GM18508 (cell line): ENCODE results near the gene NYAP1.
A peak's percentile ranks its signal among the peaks of the same experiment; 100 is the strongest.
"Not testable (repeated sequence)": the region's sequence is repeated elsewhere in the genome, so short reads cannot be mapped to it uniquely, and the experiment has no call there.

Experiments used
- ATAC-seq: cut with Tn5 transposase; IDR thresholded peaks from one replicate; pipeline ENCODE4 v1.9.1; 2021; ENCODE audit warnings: moderate number of reproducible peaks; ENCODE audit not compliant: insufficient read depth, unreplicated experiment

NYAP1 gene

DNA sequence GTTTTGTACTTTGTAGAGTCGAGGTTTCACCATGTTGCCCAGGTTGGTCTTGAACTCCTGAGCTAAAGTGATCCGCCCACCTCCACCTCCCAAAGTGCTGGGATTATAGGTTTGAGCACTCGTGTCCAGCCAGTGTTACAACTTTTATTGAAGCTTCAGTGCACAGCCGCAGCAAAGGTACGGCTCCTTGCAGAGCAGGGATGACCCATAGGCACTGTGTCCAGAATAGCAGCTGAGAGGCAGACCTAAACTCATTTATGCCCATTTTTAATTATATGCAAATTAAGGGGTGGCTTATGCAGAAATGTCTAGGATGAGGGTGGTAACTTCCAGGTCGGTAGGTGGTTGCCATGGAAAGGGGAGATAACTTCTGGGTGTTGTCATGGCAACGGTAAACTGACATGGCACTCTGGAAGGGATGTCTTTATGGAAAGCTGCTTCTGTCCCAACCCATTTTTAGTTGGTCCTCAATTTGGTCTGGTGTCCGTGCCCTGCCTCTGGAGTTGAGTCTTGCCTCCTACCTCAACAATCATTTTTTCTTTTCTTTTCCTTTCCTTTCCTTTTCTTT lies 22.7 kb downstream of the NYAP1 start:
- ATAC-seq, result no peak

DNA sequence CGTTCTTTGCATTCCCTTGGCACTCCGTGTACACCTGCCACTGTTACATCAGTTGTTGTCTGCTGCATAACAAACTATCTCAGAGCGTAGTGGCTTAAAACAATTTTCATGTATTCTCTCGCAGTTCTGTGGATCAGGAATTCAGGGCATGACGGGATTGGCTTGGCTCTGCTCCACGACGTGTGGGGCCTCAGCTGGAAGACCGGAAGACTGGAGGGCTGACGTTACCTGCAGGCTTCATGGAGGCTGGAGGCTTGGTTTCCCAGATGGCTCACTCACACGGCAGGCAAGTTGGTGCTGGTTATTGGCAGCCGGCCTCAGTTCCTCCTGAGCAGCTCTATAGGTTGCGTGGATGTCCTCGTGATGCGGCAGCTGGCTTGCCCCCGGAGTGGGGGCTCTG lies 25.5 kb downstream of the NYAP1 start:
- no peak for ATAC-seq

DNA sequence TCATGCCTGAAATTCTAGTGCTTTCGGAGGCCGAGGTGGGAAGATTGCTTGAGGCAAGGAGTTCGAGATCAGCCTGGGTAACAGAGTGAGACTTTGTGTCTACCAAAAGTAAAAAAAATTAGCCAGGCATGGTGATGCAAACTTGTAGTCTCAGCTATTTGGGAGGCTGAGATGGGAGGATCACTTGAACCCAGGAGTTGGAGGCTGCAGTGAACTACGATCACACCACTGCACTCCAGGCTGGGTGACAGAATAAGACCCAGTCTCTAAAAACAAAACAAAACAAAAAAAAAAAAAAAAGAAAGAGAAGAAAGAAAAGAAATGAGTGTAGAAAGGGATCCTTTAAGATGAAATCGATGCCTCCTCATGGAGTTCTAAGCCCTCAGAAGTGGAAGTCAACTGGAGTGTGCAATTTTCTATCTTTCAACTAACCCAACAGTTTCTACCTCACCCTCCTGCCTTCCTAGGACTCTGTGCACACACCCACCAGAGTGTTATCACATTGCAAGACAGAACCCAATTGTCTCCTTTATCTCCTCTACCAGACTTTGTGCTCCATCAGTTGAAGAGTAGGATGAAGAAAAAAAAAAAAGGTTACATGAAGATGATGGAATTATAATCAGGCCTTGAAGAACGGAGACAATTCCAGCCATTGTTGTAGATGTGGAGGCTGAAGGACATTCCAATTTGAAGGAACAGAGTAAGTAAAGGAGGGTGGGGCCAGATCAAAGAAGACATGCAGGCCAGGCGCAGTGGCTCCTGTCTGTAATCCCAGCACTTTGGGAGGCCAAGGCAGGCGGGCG lies 26.9 kb downstream of the NYAP1 start:
- no peak for ATAC-seq

DNA sequence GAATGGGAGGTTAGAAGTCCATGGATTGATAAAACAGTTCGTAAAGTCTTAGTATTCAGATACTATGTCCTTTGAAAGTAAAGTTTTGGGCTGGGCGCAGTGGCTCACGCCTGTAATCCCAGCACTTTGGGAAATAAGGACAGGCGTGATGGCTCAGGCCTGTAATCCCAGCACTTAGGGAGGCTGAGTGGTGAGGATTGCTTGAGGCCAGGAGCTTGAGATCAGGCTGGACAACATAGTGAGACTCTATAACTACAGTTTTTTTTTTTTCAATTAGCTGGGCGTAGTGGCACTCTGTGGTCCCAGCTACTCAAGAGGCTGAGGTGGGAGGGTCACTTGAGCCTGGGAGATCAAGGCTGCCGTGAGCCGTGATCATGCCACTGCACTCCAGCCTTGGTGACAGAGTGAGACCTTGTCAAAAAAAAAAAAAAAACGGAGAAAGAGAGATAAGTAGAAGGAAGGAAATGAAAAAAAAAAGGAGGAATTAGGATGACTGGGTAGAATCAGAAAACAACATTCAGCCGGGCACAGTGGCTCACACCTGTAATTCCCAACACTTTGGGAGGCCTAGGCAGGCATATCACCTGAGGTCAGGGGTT lies 29.6 kb downstream of the NYAP1 start:
- ATAC-seq, result no peak

DNA sequence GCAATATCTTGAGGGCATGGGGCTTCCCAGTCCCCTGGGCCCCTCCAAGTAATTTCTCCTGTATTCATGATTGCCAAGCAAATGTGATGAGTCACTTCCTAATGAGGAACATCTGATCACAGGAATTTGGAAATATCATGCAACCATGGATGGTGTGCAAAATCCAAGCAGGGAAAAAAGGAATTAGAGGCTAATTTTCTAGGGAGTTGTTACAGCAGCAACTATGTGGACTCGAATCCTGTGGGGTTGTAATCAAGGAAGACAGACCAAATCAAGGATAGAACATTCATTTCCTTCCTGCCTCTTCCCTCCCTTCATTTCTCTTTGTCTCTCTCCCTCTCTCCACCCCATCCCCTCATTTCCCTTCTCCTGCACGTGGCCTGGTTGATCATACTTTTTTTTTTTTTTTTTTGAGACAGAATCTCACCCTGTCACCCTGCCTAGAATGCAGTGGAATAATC lies 31.4 kb downstream of the NYAP1 start:
- no peak for ATAC-seq

DNA sequence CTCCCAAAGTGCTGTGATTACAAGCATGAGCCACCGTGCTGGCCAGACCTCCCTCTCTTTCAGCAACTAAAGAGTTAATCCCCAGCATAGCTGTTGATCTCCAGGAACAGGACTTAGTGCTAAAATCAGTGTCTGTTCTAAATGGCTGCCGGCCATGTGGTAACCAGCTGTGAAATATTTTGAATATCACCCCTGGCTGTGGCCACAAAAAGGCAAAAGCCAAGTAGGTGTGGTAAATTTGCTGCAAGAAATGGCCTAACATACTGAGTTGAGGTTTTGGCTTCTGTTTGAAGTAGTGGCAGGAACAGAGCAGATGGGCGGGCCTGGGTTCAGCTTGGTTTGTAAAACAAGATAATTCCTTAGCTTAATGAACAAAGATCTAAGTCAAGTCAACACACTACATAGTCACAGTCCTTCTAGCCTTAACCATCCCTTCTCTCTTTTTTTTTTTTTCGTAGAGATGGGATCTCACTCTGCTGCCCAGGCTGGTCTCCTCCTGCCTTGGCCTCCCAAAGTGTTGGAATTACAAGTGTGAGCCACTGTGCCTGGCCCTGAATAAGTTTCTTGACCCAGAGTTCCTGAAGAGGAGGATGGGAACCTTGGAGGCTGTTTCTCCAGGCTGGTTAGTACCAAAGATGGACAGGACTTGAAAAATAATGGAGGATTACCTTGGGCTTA lies 32.5 kb downstream of the NYAP1 start:
- ATAC-seq, result no peak

DNA sequence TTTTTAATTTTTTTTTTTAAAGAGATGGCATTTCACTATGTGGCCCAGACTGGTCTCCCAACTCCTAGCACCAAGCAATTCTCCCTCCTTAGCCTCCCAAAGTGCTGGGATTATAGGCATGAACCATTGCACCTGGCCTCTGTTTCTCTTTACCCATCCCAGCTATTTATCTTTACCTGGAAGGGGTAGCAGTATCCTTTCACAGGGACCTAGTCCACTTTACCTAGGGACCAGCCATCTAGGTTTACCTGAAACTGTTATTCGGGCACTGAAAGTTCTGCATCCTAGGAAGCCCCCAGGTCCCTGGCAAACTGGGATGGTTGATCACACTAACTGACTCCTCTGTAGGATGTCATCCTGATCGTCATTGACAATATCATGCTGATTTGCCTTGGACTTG lies 33.6 kb downstream of the NYAP1 start:
- no peak for ATAC-seq

DNA sequence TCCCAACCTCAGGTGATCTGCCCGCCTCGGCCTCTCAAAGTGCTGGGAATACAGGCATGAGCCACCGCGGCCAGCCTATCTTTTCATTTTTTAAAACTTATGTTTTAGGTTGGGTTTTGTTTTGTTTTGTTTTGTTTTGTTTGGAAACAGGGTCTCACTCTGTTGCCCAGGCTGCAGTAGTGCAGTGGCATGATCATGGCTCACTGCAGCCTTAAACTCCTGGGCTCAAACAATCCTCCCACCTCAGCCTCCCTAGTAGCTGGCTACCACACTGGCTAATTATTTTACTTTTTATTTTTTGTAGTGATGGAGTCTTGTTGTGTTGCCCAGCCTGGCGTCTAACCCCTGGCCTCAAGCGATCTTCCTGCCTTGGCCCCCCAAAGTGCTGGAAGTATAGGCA lies 35.9 kb downstream of the NYAP1 start:
- ATAC-seq, result no peak

DNA sequence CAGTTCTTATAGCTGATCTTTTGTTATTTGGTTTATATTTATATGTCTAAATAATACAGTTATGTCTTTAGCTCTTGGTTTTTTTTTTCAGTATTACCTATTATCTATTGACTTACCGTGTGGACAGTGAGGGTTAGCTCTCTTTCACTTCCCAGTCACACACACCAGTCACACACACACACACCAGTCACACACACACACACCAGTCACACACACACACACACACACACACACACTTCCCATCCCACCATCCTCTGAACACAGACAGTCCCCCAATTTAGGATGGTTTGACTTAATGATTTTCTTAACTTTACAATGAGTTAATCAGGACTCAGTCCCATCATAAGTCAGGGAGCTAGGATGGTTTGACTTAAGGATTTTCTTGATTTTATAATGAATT lies 36.4 kb downstream of the NYAP1 start:
- ATAC-seq, result no peak

DNA sequence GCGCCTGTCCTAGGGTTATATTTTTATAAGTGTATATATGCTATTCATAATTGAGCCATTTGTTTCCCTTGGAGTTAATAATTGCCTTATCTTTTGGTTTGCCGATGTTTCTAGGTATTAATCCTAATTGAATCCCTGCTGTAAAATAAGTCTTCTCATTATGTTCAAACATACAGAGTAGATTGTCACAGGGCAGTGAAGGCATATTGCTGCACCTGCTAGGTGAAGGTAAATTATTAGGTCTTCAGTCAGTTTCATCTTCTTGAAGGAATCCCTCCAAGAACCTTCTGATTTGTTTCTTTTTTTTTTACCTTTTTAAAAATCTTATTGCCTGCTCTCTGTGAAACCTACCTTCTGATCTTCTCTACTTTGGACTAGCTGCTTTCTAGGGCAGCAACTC lies 37.3 kb downstream of the NYAP1 start:
- no peak for ATAC-seq

DNA sequence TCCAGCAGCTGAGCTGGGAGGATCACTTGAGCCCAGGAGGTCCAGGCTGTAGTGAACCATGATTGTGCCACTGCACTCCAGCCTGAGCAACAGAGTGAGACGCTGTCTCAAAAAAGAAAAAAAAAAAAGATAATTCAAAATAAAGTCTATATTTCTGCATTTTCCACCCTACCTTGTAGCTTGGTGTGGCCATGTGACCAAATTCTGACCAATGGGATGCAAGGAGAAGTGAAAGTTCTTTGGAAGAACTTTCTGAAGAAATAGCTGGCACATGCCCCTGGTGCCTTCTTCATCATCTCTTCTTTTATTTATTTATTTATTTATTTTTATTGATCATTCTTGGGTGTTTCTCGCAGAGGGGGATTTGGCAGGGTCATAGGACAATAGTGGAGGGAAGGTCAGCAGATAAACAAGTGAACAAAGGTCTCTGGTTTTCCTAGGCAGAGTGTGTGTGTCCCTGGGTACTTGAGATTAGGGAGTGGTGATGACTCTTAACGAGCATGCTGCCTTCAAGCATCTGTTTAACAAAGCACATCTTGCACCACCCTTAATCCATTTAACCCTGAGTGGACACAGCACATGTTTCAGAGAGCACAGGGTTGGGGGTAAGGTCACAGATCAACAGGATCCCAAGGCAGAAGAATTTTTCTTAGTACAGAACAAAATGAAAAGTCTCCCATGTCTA lies 38.3 kb downstream of the NYAP1 start:
- ATAC-seq, result not testable (repeated sequence)

DNA sequence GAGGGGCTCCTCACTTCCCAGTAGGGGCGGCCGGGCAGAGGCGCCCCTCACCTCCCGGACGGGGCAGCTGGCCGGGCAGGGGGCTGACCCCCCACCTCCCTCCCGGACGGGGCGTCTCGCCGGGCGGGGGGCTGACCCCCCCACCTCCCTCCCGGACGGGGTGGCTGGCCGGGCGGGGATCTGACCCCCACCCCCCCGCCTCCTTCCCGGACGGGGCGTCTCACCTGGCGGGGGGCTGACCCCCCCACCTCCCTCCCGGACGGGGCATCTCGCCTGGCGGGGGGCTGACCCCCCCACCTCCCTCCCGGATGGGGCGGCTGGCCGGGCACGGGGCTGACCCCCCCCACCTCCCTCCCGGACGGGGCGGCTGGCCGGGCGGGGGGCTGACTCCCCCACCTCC lies 39.5 kb downstream of the NYAP1 start:
- not testable (repeated sequence) for ATAC-seq

DNA sequence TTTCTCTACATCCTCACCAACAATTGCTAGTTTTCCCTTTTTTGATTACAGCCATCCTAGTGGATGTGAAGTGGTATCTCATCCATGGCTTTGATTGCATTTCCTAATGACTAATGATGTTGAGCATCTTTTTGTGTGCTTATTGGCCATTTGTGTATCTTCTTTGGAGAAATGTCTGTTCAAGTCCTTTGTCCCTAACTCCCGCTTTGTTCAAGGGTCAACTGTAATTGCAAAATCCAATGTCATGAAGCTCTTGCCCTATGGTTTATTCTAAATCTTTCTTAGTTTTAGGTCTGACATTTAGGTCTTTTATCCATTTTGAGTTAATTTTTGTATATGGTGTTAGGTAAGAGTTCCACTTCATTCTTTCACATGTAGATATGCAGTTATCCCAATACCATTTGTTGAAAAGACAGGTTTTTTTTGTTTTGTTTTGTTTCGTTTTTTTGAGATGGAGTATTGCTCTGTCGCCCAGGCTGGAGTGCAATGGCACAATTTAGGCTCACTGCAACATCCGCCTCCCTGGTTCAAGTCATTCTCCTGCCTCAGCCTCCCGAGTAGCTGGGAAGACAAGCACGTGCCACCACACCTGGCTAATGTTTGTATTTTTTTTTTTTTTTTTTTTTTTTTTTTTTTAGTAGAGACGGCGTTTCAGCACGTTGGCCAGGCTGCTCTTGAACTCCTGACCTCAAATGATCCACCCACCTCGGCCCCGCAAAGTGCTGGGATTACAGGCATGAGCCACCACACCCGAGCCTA lies 44.6 kb downstream of the NYAP1 start:
- ATAC-seq, result not testable (repeated sequence)

DNA sequence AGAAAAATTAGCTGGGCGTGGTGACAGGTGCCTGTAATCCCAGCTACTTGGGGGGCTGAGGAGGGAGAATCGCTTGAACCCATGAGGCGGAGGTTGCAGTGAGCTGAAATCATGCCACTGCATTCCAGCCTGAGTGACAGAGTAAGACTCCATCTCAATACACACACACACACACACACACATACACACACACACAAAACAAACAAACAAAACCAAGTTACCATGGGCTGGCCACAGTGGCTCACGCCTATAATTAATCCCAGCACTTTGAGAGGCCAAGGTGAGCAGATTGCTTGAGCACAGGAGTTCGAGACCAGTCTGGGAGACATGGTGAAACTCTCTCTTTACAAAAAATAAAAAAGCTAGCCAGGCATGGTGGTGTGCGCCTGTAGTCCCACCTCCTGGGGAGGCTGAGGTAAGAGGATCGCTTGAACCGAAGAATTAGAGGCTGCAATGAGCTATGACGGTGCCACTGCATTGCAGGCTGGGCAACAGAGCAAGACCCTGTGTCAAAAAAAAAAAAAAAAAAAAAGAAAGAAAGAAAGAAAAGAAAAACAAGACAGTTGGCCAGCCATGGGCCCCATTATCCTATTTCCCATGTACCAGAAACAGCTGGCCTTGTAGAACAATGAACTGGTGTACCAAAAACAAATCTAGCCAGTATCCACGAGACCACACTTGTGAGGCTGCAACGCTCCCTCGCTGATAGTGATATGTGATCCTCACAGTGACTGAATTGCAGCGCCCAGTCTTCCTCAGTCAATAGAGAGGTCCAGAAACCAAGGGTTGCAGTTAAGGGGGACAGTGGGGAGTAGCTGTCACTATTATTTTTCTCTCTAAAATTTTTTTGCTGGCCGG lies 48.7 kb downstream of the NYAP1 start:
- ATAC-seq, result no peak

DNA sequence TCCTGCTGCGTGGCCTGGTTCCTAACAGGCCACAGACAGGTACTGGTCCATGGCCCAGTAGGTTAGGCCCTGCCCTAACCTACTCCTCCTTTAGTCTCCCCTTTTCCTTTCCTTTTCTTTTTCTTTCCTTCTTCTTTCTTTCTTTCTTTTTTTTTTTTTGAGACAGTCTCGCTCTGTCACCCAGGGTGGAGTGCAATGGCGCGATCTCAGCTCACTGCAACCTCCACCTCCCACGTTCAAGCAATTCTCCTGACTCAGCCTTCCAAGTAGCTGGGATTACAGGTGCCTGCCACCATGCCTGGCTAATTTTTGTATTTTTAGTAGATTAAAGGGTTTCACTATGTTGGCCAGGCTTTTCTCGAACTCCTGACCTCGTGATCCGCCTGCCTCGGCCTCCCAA lies 52.3 kb downstream of the NYAP1 start:
- not testable (repeated sequence) for ATAC-seq

DNA sequence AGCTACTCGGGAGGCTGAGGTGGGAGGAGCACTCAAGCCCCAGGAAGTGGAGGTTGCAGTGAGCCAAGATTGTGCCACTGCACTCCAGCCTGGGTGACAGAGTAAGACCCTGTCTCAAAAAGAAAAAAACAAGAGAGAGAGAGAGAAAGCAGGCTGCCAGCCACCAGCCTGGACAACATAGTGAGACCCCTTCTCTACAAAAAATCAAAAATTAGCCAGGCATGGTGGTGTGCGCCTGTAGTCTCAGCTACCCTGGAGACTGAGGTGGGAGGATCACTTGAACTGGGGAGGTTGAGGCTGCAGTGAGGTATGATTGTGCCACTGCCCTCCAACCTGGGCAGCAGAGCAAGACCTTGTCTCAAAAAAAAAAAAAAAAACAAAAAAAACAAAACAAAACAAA lies 53.0 kb downstream of the NYAP1 start:
- ATAC-seq, result not testable (repeated sequence)

DNA sequence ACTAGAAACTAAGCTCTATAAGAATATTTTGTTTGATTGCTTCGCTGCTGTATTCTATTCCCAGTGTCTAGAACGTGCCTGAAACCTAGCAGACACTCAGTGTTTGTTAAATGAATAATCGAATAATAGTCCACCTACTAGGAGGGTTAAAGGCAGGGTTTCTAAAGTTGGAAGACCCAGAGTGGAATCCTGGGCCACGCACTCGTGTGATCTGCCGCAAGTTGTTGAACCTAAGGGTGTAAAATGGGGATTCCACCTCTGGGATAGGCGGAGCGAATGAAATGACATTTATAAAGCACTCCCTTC lies 54.6 kb downstream of the NYAP1 start:
- ATAC-seq, result no peak

DNA sequence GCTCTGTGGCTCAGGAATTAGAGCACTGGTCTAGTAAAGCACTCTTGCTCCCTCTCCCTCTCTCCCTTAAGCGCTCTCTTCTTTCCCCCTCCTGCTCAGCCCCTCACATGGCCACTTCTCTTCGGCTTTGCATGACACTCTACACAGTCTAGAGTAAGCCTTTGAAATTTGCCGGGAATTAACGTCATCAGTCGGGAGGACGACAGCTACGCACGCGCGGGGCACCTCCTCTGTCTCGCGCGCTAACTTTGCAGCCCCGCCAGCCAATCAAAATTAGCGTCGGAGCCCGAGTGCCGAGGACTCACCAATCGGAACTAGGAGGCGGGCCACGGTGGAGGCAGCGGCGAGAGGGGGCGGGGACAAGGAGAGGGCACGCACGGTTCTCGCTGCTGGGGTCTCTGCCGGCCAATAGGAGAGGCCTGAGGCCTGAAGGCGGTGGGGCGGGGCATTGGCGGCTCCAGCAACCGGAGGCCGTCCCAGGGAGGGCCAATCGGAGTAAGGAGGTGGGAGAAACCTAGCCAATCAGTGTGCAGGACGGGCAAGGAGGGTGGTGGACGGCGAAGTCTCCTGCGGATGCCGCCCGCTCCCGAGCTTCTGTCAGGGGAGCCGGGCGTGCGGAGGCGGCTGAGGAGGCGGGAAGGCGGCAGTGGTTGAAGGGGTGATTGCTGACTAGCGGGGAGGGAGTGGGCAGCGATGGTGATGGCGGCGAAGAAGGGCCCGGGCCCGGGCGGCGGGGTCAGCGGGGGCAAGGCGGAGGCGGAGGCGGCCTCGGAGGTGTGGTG lies 55.1 kb downstream of the NYAP1 start, which contains the start of gene AGFG2:
Gene AGFG2 (plus strand): TSS at position 550 of the 782 bp plus-strand sequence. CDS start 144 bp downstream, at position 694.
- ATAC-seq, result peak; percentile 80
